Activated CD4-positive, alpha-beta memory T cell treated with anti-CD3 and anti-CD28 coated beads, Interleukin-2, amount 10 ng/mL, durations not matched to agents 7 days and 5 days (primary cell): ENCODE data around the gene ZNF429. TPM values are rescaled to one million over a fixed set of nuclear protein-coding genes. Genes with fewer than 3 reads are reported as not detected.

Experiments used
- CTCF ChIA-PET: fragments of 350-600 bp; sonication (Branson Sonifier 250); formaldehyde crosslinking; loops from one replicate; lab custom pipeline; 2021; ENCODE audit warnings: antibody characterized with exemption, inconsistent platforms; lab: Charles Lee
- POLR2A ChIA-PET: fragments of 350-600 bp; sonication (Branson Sonifier 250); formaldehyde crosslinking; loops from one replicate; lab custom pipeline; 2021; ENCODE audit warnings: antibody characterized with exemption; lab: Charles Lee
- DNase-seq: peaks from one replicate; pipeline ENCODE4 v3.0.0-alpha.2; 2020
- H3K27ac Mint-ChIP-seq: one replicate; pipeline ENCODE4 v1.8.0; 2021; ENCODE audit warnings: mild to moderate bottlenecking, mixed read lengths
- H3K27me3 Mint-ChIP-seq: one replicate; pipeline ENCODE4 v1.8.0; 2021; ENCODE audit warnings: mixed read lengths
- H3K36me3 Mint-ChIP-seq: one replicate; pipeline ENCODE4 v1.8.0; 2021; ENCODE audit warnings: low read depth, mixed read lengths
- H3K4me1 Mint-ChIP-seq: one replicate; pipeline ENCODE4 v1.8.0; 2021; ENCODE audit warnings: mixed read lengths
- H3K4me3 Mint-ChIP-seq: one replicate; pipeline ENCODE4 v1.8.0; 2021; ENCODE audit warnings: mild to moderate bottlenecking, mixed read lengths
- H3K9me3 Mint-ChIP-seq: one replicate; pipeline ENCODE4 v1.8.0; 2021; ENCODE audit warnings: mixed read lengths
- total RNA-seq, 2 experiments: library from RNA; stranded (reverse); gene quantifications; one replicate each; pipeline ENCODE4 v1.2.3, GENCODE V29; 2021

ZNF429 gene
- total RNA-seq, 2 experiments from 2014 or later: 8.0 to 8.3 TPM

GRCh38 chr19:21584537-21584936 lies 79.1 kb downstream of the ZNF429 start:
- H3K4me3 Mint-ChIP-seq: no peak overlapping the region
- no peaks in the 10 kb centered on the region for H3K36me3 Mint-ChIP-seq
- H3K9me3 Mint-ChIP-seq: peaks cover 26% of the 10 kb centered on the region
- H3K27ac Mint-ChIP-seq: no peak overlapping the region
- ChIA-PET CTCF (interaction anchor here (0.7 kb wide), 1 partner anchor 215 kb away, joined by 4 read pairs; no protein-coding TSS in a partner anchor), POLR2A (no interaction called here)
- DNase-seq: no peak
- H3K4me1 Mint-ChIP-seq: peaks cover 2% of the 10 kb centered on the region
- H3K27me3 Mint-ChIP-seq: no peaks in the 10 kb centered on the region

GRCh38 chr19:21585281-21585890 lies 80.0 kb downstream of the ZNF429 start:
- H3K4me3 Mint-ChIP-seq: no peak overlapping the region
- POLR2A ChIA-PET: no interaction called here
- H3K36me3 Mint-ChIP-seq: no peaks in the 10 kb centered on the region
- no peak for DNase-seq
- H3K27ac Mint-ChIP-seq: no peak overlapping the region
- peaks cover 2% of the 10 kb centered on the region for H3K4me1 Mint-ChIP-seq
- H3K27me3 Mint-ChIP-seq: no peaks in the 10 kb centered on the region
- CTCF ChIA-PET: no interaction called here
- H3K9me3 Mint-ChIP-seq: peaks cover 24% of the 10 kb centered on the region

GRCh38 chr19:21586311-21587116 lies 81.1 kb downstream of the ZNF429 start:
- no peak for DNase-seq
- H3K4me3 Mint-ChIP-seq: peak overlapping the region; percentile 24
- CTCF ChIA-PET: no interaction called here
- peaks cover 2% of the 10 kb centered on the region for H3K4me1 Mint-ChIP-seq
- peaks cover 20% of the 10 kb centered on the region for H3K9me3 Mint-ChIP-seq
- H3K27ac Mint-ChIP-seq: no peak overlapping the region
- H3K27me3 Mint-ChIP-seq: no peaks in the 10 kb centered on the region
- no peaks in the 10 kb centered on the region for H3K36me3 Mint-ChIP-seq
- POLR2A ChIA-PET: no interaction called here

DNA sequence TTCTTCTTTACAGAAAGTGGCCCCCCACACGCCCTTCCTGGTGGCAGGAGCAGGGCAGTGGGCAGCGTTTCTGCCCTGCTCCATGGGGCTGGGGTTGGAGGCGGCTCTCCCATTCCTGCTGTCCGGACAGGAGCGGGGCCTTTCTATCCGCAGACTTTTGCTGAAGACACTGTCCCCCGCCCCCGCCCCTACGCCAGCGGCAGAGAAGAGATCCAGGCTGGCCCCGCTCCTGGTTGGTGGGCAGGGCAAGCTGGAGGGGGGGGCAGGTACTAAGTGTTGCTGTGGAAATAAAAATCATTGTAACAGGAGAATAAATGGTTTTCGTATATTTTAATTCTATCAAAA lies 81.7 kb downstream of the ZNF429 start:
- Mint-ChIP-seq H3K27me3 (no peaks in the 10 kb centered on the region), H3K36me3 (no peaks in the 10 kb centered on the region), H3K4me3 (peak overlapping the region; percentile 24), H3K9me3 (peaks cover 16% of the 10 kb centered on the region), H3K27ac (no peak overlapping the region), H3K4me1 (peaks cover 2% of the 10 kb centered on the region)
- POLR2A ChIA-PET: no interaction called here
- CTCF ChIA-PET: no interaction called here
- DNase-seq: no peak

- no peak overlapping the region for H3K27ac Mint-ChIP-seq
Measured at GRCh38 chr19:21587549-21587948, 82.1 kb downstream of the ZNF429 start.

GRCh38 chr19:21588065-21588601 lies 82.7 kb downstream of the ZNF429 start:
- Mint-ChIP-seq H3K4me1 (peaks cover 2% of the 10 kb centered on the region), H3K27ac (no peak overlapping the region), H3K27me3 (no peaks in the 10 kb centered on the region), H3K4me3 (no peak overlapping the region), H3K36me3 (no peaks in the 10 kb centered on the region), H3K9me3 (peaks cover 12% of the 10 kb centered on the region)
- no peak for DNase-seq
- ChIA-PET POLR2A (no interaction called here), CTCF (no interaction called here)

More at GRCh38 chr19:21587549-21587948, 82.1 kb downstream of the ZNF429 start:
- POLR2A ChIA-PET: no interaction called here
- H3K36me3 Mint-ChIP-seq: no peaks in the 10 kb centered on the region
- H3K4me3 Mint-ChIP-seq: no peak overlapping the region
- H3K4me1 Mint-ChIP-seq: peaks cover 2% of the 10 kb centered on the region
- DNase-seq: no peak
- peaks cover 14% of the 10 kb centered on the region for H3K9me3 Mint-ChIP-seq
- H3K27me3 Mint-ChIP-seq: no peaks in the 10 kb centered on the region
- CTCF ChIA-PET: no interaction called here

- Mint-ChIP-seq H3K27me3 (no peaks in the 10 kb centered on the region), H3K4me1 (no peaks in the 10 kb centered on the region), H3K9me3 (peaks cover 12% of the 10 kb centered on the region), H3K27ac (no peak overlapping the region), H3K36me3 (no peaks in the 10 kb centered on the region), H3K4me3 (no peak overlapping the region)
- no peak for DNase-seq
- ChIA-PET POLR2A (no interaction called here), CTCF (no interaction called here)
Measured at GRCh38 chr19:21590867-21591266, 85.5 kb downstream of the ZNF429 start.

DNA sequence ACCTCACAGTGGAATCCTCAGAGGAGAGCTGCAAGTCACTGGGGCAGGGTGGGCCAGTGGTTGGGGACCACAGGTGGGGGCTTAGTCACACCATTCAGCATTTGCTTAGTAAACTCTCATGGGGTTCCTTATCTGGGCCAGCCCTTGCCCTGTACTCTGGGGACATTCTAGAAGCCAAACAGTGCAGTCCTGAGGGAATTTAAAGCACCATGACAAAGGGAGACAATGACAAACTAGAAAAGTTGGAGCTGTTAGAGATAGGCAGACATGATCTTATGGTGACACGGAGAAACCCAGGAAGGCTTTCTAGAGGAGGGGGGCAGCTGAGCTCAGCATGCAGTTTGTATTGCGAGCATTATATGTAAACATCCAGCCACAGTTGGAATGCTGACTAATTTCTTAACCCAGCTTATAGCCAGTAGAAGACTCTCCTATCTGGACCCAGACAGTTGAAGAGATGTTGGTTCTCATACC lies 87.6 kb downstream of the ZNF429 start:
- Mint-ChIP-seq H3K9me3 (peaks cover 19% of the 10 kb centered on the region), H3K4me1 (no peaks in the 10 kb centered on the region), H3K36me3 (no peaks in the 10 kb centered on the region), H3K27ac (no peak overlapping the region), H3K27me3 (no peaks in the 10 kb centered on the region), H3K4me3 (no peak overlapping the region)
- ChIA-PET CTCF (no interaction called here), POLR2A (no interaction called here)
- no peak for DNase-seq

GRCh38 chr19:21593502-21593901 lies 88.1 kb downstream of the ZNF429 start:
- POLR2A ChIA-PET: no interaction called here
- H3K4me1 Mint-ChIP-seq: no peaks in the 10 kb centered on the region
- no peak for DNase-seq
- H3K9me3 Mint-ChIP-seq: peaks cover 19% of the 10 kb centered on the region
- H3K27me3 Mint-ChIP-seq: no peaks in the 10 kb centered on the region
- H3K4me3 Mint-ChIP-seq: no peak overlapping the region
- no peak overlapping the region for H3K27ac Mint-ChIP-seq
- CTCF ChIA-PET: no interaction called here
- no peaks in the 10 kb centered on the region for H3K36me3 Mint-ChIP-seq

DNA sequence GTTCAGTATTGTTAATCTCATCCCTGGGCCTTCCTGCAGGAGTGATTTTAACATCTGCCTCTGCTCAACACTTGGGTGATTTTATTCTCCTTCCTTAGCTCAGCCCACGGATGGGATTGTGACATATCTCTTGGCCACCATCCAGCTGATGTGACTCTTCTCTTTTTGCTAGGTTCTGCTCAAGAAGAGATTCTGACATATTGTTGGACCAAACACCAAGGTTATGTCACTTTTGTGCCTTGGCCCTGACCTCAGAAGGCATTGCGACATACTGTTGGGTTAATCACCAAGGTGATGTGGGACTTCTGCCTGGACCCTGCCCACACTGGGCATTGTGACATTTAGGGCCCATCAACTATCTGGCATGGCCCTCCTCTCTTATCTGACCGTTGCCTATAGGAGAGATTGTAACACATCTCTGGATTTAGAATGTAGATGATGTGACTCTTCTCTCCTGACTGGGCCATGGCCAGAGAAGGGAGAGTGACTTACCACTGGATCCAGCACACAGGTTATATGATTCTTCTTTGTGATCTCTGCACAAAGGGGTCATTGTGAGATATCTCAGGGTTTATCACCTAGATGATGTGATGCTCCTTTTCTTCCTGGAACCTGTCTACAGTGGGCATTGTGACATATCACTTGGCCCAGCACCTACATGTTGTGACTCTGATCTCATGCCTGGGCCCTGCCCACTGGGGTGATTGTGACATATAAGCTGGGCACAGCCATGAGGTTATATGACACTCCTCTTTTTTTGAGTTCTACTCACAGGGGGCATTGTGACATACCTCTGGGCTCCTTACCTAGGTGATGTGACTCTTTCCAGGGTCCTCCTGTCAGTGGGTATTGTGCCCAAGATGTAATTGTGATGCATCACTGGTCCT lies 88.8 kb downstream of the ZNF429 start:
- POLR2A ChIA-PET: no interaction called here
- Mint-ChIP-seq H3K36me3 (no peaks in the 10 kb centered on the region), H3K4me3 (no peak overlapping the region), H3K9me3 (peaks cover 17% of the 10 kb centered on the region), H3K27ac (no peak overlapping the region), H3K4me1 (no peaks in the 10 kb centered on the region), H3K27me3 (no peaks in the 10 kb centered on the region)
- CTCF ChIA-PET: no interaction called here
- no peak for DNase-seq

GRCh38 chr19:21595185-21595584 lies 89.8 kb downstream of the ZNF429 start:
- no peak for DNase-seq
- Mint-ChIP-seq H3K4me1 (no peaks in the 10 kb centered on the region), H3K4me3 (no peak overlapping the region), H3K27ac (no peak overlapping the region), H3K27me3 (no peaks in the 10 kb centered on the region), H3K9me3 (peaks cover 15% of the 10 kb centered on the region), H3K36me3 (no peaks in the 10 kb centered on the region)
- ChIA-PET CTCF (no interaction called here), POLR2A (no interaction called here)

DNA sequence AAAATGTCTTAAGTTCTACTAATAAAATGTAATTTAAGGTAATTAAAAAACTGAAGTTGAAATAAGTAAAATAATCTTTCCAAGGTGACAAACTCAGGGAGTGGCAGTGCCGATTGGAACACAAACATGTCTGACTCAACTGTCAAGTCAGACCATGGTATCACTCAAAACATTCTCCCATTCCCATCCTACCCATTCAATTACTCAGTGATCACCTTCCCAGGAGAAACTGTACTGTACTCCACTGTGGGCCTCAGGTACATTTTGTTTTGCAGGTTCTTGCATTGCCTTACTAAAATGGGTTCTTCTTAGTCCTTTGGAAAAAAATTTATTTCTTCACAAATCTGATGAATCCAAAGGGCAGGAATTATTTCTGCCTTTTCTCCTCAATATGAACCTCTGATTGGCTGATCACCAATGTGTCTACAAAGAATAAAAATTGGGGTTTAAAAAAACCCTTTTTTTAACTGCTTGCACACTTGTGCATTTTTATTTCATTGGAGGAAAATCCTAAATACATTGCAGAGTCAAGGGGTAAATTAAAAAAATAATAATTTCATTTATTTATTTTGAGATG lies 96.8 kb downstream of the ZNF429 start:
- no peak for DNase-seq
- H3K27me3 Mint-ChIP-seq: no peaks in the 10 kb centered on the region
- H3K9me3 Mint-ChIP-seq: peaks cover 19% of the 10 kb centered on the region
- CTCF ChIA-PET: no interaction called here
- H3K27ac Mint-ChIP-seq: no peak overlapping the region
- peaks cover 11% of the 10 kb centered on the region for H3K4me1 Mint-ChIP-seq
- no peaks in the 10 kb centered on the region for H3K36me3 Mint-ChIP-seq
- no peak overlapping the region for H3K4me3 Mint-ChIP-seq
- POLR2A ChIA-PET: no interaction called here
